DOHH2 (cell line): ENCODE results near the gene LAMA3.

Experiments
- CTCF ChIP-seq: fragments of 200-600 bp; sonication (generic); IDR thresholded peaks from one replicate; pipeline ENCODE4 v1.5.1; 2014; ENCODE audit warnings: antibody characterized with exemption, mild to moderate bottlenecking, low read depth, low read length; ENCODE audit not compliant: poor library complexity, severe bottlenecking
- EZH2phosphoT487 ChIP-seq: fragments of 200-600 bp; sonication (generic); IDR thresholded peaks from 2 replicates; pipeline ENCODE4 v1.6.1; 2017; ENCODE audit warnings: borderline replicate concordance, mild to moderate bottlenecking, antibody characterized with exemption, low read length, moderate library complexity, mixed read lengths

- TF ChIP-seq CTCF = no peak
- no peak for TF ChIP-seq EZH2phosphoT487
Measured at GRCh38 chr18:23832911-23833310, 143.7 kb downstream of the LAMA3 start.
